GM21717 (cell line): ENCODE results near the gene KLHDC4.

ENCODE experiments used
- ATAC-seq: cut with Tn5 transposase; IDR thresholded peaks from one replicate; pipeline ENCODE4 v1.9.1; 2021; ENCODE audit warnings: mild to moderate bottlenecking, moderate library complexity; ENCODE audit not compliant: unreplicated experiment

The KLHDC4 gene

DNA sequence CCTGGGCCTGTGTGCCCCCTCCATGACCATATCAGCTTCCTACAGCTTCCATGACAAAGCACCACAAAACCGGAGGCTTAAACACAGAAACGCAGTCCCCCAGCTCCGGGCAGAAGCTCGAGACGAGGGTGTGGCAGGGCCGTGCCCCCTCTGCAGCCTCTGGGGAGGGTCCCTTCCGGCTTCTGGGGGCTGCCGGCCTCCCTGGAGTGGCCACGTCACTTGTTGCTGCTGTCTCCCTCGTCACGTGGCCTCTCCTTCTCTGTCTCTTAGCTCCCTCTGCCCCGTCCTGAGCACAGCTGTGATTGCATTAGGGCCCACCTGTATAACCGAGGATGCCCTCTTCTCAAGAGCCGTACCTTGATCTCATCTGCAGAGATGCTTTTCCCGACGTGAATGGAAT, 98.9 kb downstream of the KLHDC4 start:
- no peak for ATAC-seq

DNA sequence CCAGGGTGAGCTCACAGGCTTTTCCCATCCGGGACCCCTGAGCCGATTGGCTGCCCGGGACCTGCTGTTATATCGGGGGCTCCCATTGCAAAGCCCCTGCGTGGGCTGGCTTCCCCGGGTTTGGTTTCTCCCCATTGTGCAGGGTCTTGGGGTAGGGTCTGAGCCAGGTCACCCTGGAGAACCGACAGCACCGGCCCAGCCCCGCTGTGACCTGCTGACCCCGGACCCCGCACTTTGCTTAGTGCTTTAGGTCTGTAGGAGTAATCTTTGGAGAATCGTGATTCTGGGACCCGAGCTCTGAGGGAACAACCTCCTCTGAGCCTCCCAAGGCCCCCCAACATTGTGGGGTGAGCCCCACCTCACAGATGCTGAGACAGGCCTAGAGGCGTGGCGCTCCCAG, 100.6 kb downstream of the KLHDC4 start:
- no peak for ATAC-seq

DNA sequence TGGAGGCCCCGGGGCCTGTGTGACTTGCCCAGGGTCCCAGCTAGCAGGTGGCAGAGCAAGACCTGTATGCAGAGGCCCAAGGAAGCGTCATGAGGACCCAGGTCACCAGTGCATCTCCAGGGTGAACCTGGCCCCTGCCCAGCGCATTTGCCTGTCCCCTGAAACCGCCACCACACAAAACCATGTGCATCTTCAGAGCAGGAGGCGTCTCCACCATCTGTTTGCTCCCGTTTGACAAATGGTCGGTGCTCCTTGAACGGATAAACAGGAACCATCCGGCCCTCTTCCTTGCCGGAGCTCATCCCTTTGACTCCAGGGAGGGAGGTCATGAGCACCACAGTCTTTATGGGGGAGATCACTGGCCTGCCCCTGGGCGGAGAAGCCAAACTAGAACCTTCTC, 101.0 kb downstream of the KLHDC4 start:
- no peak for ATAC-seq

DNA sequence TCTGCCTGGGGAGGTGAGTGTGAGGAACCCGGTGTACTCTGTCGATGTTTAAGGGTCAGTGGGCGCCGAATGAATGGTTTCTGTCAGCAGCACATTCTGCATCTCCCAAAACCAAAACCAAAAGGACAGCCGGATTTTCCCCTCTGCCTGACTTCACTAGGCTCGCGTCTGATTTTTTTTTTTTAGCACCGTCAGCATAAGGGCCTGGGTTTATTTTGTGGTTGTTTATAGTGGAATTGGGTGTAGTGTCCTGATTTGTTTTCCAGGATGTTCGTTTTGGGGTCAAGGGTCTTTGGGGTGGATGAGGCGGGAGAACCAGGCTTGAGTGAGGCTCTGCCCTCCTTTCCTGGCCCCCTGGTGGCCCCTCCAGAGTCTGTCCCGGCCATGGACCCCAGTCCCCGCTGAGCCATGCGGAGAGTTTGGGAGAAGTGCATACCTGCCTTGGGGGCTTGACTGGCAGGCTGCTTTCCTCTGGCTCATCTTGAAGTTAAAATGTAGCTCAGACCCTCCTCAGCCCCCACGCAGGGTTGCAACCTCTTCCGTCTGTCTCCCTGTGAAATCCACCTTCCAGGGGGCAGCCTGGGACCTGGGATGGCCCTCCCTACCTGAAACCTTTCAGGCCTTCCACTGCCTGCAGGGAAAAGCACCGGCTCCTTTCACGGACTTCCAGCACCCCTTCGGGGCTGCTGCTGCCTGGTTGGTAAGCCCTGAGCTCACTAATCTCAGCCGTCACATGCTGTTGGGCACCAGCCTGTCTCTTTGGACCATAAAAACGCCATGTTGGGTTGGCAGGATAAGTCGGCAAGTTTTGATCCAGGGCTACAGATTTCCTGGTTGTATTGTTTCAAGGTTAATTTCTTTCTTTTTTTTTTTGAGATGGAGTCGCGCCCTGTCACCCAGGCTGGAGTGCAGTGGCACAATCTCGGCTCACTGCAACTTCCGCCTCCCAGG, 103.3 kb downstream of the KLHDC4 start:
- no peak for ATAC-seq

DNA sequence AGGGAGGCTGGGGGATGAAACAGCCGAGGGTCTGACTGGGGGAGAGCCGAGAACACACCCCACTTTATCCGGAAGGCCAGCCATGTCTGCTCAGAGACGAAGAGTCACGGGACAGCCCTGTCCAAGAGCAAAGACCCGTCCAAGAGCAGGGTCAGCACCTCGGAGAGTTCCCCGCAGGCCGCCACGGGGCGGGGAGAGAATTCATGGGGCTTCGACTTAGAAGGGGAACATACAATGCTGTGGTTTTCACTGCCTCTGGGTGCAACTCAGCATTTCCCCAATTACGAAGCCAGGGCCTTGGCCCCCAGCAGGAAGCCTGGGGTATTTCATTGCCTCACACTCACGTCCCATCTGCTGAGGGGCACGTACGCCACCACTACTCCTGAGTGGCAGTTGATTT, 104.2 kb downstream of the KLHDC4 start:
- no peak for ATAC-seq

DNA sequence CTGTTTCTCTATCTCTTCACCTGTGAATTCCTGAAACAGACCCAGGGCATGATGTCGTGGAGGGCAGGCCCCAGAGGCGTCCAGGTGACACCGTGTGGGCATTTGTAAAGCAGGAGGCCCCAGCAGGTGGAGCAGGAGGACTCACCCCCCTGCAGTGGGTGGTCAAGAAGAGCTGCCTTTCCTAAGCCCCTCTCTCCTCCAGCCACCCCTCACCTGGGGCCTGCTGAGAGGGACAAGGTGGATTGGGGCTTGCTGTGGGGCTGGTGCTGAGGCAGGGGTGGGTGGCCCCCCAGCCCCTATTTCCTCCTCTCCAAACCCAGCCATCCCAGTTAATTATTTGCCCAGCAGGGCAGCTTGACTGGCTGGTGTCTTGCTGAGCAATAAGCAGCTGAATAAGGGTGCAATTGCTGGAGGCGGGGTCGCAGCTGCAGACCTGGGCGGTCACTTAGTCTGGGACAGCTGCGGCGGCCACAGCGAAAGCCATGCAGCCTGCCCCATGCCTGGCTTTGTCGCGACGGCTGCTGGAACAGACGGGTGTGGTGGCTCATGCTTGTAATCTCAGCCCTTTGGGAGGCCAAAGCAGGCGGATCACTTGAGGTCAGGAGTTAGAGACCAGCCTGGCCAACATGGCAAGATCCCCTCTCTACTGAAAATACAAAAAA, 107.1 kb downstream of the KLHDC4 start:
- no peak for ATAC-seq
